ENCODE results near the gene CFAP299. TPM values are rescaled to one million over a fixed set of nuclear protein-coding genes. Genes with fewer than 3 reads are reported as not detected.

CFAP299 gene
- total RNA-seq, 3 donors from 2014 or later: under 0.01 to 0.15 TPM; not detected in 1

DNA sequence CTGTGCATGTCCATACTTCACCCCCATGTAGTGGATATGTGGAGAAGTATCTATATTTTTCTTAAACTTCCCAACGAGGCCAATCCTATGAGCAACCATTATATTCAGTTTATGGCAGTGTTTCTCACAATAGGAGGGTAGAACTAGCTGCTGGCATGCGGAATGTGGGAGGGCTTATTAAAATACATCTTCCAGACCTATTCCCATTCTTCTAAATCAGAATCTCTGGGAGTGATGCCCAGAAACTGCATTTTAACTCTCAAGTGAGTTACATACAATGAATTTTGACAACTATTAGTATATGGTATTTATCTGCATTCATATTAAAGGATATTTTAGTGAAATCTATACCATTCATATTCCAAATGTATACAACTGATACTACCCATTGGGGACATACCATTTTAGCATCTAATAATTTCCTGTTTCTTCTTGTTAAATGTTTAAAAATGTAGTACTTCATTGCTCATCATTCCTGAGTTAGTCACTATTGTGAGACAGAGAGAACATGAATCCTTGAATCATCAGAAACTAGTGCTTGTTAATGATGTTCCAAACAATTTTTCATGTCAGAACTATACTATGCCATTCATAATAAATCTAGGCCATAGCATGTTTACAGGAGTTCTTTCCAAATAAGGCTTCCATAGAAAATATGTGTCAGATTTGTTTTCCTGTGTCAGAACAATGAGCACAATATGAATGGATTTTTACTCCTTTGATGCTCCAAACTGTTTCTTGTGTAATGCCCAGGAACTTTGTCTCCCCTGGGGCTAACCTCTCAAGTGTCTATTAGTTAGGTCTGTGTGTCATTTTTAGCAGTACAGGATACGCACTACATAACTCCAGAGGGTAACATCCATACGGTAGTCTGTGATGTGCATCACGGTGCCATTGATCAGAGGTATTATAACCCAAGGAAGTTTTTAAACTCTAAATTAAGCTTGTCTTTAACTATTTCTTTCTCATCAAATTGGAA, 496.1 kb downstream of the CFAP299 start:
- Histone ChIP-seq H3K4me3 (no peak overlapping the region), H3K36me3 (no peaks in the 10 kb centered on the region), H3K9me3 (no peaks in the 10 kb centered on the region), H3K27ac (no peak overlapping the region), H3K4me1 (no peaks in the 10 kb centered on the region), H3K27me3 (no peaks in the 10 kb centered on the region)
- no peak for DNase-seq (ENCODE audit: low spot score in 2 of 2)
- intact Hi-C loops (cut with DNase I; ENCODE audit: low total_unique reads): no loop called here
- TF ChIP-seq POLR2A (IDR thresholded peaks at IDR 0.05): no peak
- TF ChIP-seq POLR2AphosphoS5 (IDR thresholded peaks at IDR 0.05): no peak
- TF ChIP-seq, protein P1, sequence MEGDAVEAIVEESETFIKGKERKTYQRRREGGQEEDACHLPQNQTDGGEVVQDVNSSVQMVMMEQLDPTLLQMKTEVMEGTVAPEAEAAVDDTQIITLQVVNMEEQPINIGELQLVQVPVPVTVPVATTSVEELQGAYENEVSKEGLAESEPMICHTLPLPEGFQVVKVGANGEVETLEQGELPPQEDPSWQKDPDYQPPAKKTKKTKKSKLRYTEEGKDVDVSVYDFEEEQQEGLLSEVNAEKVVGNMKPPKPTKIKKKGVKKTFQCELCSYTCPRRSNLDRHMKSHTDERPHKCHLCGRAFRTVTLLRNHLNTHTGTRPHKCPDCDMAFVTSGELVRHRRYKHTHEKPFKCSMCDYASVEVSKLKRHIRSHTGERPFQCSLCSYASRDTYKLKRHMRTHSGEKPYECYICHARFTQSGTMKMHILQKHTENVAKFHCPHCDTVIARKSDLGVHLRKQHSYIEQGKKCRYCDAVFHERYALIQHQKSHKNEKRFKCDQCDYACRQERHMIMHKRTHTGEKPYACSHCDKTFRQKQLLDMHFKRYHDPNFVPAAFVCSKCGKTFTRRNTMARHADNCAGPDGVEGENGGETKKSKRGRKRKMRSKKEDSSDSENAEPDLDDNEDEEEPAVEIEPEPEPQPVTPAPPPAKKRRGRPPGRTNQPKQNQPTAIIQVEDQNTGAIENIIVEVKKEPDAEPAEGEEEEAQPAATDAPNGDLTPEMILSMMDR (IDR thresholded peaks at IDR 0.05): no peak

DNA sequence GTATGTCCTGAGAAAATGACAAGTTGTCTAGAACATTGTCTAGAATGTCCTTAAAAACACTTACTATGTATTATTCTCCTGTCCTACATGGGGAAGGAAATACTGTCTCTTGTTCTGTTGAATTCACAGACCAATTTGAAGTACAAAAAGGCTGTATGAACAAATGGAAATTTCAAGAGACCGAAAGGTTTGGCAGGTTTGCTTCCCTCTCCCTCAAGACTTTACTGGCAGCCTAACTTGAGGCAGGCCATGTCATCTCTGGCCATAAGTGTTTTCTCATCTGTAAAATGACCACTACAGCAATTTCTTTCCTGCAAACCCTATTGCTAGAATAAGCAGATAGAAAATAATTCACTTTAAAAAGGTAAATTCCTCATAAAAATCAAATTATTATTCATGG, 503.8 kb downstream of the CFAP299 start:
- Histone ChIP-seq H3K4me1 (no peaks in the 10 kb centered on the region), H3K27me3 (no peaks in the 10 kb centered on the region), H3K36me3 (no peaks in the 10 kb centered on the region), H3K4me3 (no peak overlapping the region), H3K9me3 (peaks cover 0 to 4% of the 10 kb centered on the region in 2 donors), H3K27ac (no peak overlapping the region)
- intact Hi-C loops (cut with DNase I; ENCODE audit: low total_unique reads): no loop called here
- no peak for DNase-seq (ENCODE audit: low spot score in 2 of 2)
- TF ChIP-seq POLR2AphosphoS5 (IDR thresholded peaks at IDR 0.05) (no peak), POLR2A (IDR thresholded peaks at IDR 0.05) (no peak)
- TF ChIP-seq, protein P1 (IDR thresholded peaks at IDR 0.05): no peak

DNA sequence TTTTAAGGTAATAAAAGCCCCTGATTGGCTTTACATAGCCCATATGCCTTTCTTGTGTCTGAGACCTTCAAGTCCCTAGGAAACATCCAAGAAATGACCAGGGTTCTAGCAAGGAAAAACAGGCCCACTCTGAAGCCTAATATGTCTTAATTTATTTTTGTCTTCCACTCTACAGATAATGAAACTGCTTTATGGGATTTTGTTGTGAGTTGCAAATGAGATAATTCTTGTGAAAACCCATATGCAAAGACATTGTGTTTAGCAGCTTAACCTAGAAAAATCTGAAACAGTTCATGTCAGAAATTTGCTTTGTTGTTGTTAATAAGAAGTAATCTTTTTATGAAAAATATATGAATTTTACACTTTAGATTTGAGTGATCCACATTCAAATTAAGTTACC, 504.3 kb downstream of the CFAP299 start:
- H3K27me3 ChIP-seq: no peaks in the 10 kb centered on the region
- no peaks in the 10 kb centered on the region for H3K4me1 ChIP-seq
- no peak for DNase-seq (ENCODE audit: low spot score in 2 of 2)
- H3K36me3 ChIP-seq: no peaks in the 10 kb centered on the region
- peaks cover 0 to 4% of the 10 kb centered on the region in 2 donors for H3K9me3 ChIP-seq
- intact Hi-C loops (cut with DNase I; ENCODE audit: low total_unique reads): no loop called here
- H3K4me3 ChIP-seq: no peak overlapping the region
- no peak overlapping the region for H3K27ac ChIP-seq
- TF ChIP-seq, protein P1 (IDR thresholded peaks at IDR 0.05): no peak
- TF ChIP-seq POLR2AphosphoS5 (IDR thresholded peaks at IDR 0.05) (no peak), POLR2A (IDR thresholded peaks at IDR 0.05) (no peak)

DNA sequence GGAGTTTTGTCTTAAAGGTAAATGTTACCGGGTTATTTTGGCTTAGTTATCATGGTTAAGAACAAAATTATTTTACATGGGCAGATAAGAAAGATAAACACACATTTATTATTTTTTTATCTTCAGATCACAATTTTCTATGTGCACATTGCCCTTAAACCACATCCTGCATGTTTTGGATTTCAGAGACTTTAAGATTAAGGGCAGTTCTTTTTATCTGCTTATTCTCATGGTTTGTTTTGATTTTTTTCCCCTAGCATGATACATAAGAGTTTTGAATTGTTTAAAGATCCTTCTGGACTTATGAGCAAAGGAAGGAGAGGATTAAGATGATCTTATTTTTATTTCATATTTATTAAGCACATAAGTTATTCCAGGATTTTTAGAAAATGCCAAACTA, 504.9 kb downstream of the CFAP299 start:
- no peak for DNase-seq (ENCODE audit: low spot score in 2 of 2)
- Histone ChIP-seq H3K27ac (no peak overlapping the region), H3K27me3 (no peaks in the 10 kb centered on the region), H3K4me3 (no peak overlapping the region), H3K4me1 (no peaks in the 10 kb centered on the region), H3K9me3 (peaks cover 0 to 4% of the 10 kb centered on the region in 2 donors), H3K36me3 (no peaks in the 10 kb centered on the region)
- TF ChIP-seq, protein P1 (IDR thresholded peaks at IDR 0.05): no peak
- no peak for TF ChIP-seq POLR2A (IDR thresholded peaks at IDR 0.05)
- TF ChIP-seq POLR2AphosphoS5 (IDR thresholded peaks at IDR 0.05): no peak
- intact Hi-C loops (cut with DNase I; ENCODE audit: low total_unique reads): no loop called here

DNA sequence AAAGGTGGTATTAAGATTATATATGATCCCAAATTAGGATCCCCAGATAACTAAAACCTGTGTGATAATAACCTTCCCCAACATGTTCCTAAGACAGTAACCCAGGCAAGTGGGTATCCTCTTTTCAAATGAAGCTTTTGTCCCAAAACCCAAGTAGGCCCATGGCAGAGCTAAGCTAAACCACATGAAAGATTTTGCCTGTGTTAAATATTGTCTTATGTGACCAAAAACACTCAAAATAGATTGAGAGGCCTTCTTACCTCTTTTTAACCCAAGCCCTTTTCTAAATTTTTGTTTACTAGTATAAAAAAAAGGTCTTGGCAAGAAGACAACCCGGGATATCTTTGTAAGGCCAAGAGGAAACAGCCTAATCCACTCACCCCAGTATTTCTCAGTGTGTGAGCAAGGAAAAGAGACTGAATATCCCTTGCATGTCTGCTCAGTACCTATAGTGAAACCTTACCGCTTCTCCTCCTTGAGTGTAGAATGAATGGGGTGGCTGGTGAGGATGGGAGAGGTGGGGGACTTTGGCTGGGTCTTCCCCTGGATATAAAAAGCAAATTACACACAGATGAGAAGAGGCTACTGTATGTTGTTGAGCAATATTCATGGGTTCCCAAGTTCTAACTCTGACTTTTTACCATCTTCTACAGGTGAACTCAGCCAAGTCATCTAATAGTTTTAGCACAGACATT, 506.2 kb downstream of the CFAP299 start:
- Histone ChIP-seq H3K27ac (no peak overlapping the region), H3K36me3 (no peaks in the 10 kb centered on the region), H3K4me3 (no peak overlapping the region), H3K9me3 (peaks cover 0 to 4% of the 10 kb centered on the region in 2 donors), H3K4me1 (no peaks in the 10 kb centered on the region), H3K27me3 (no peaks in the 10 kb centered on the region)
- TF ChIP-seq POLR2AphosphoS5 (IDR thresholded peaks at IDR 0.05) (no peak), POLR2A (IDR thresholded peaks at IDR 0.05) (no peak)
- TF ChIP-seq, protein P1 (IDR thresholded peaks at IDR 0.05): no peak
- intact Hi-C loops (cut with DNase I; ENCODE audit: low total_unique reads): no loop called here
- no peak for DNase-seq (ENCODE audit: low spot score in 2 of 2)
